HCT116 (cell line): Measurements from ENCODE around the gene OSBPL10.

ENCODE experiments used
- CEBPB ChIP-seq: IDR thresholded peaks from 2 replicates; pipeline ENCODE4 v1.6.1; 2012; ENCODE audit warnings: low read depth
- CTCF ChIP-seq, 3 experiments: fragments of 200-600 bp in 1 of 3; sonication (generic) in 1 of 3; IDR thresholded peaks in 2 of 3; conservative IDR thresholded peaks in 1 of 3; 2 replicates each; pipeline ENCODE4 v1.5.1; 2012 to 2017; ENCODE audit warnings: low read depth in 2 of 3, low read length in 2 of 3, antibody characterized with exemption in 1 of 3, borderline replicate concordance in 1 of 3, control low read depth in 1 of 3, mild to moderate bottlenecking in 1 of 3, mixed read lengths in 1 of 3, mixed run types in 1 of 3, moderate library complexity in 1 of 3; ENCODE audit not compliant: insufficient read depth in 1 of 3
- ELF1 ChIP-seq: IDR thresholded peaks from 2 replicates; pipeline ENCODE4 v1.6.1; 2012; ENCODE audit warnings: low read depth, borderline replicate concordance
- MAX ChIP-seq: IDR thresholded peaks from 2 replicates; pipeline ENCODE4 v1.6.1; 2012
- POLR2A ChIP-seq: IDR thresholded peaks from 2 replicates; pipeline ENCODE4 v1.7.0; 2011; ENCODE audit warnings: borderline replicate concordance; ENCODE audit not compliant: insufficient read depth, insufficient read length; ENCODE audit errors: extremely low read depth
- POLR2AphosphoS5 ChIP-seq: IDR thresholded peaks from 2 replicates; pipeline ENCODE4 v1.6.1; 2011; ENCODE audit warnings: mild to moderate bottlenecking, low read depth, low read length, moderate library complexity
- SP1 ChIP-seq: IDR thresholded peaks from 2 replicates; pipeline ENCODE4 v1.6.1; 2012; ENCODE audit warnings: low read depth
- YY1 ChIP-seq: IDR thresholded peaks from 2 replicates; pipeline ENCODE4 v1.6.1; 2011; ENCODE audit warnings: low read length, low read depth, moderate library complexity, mild to moderate bottlenecking; ENCODE audit not compliant: insufficient replicate concordance; ENCODE audit errors: extremely low read depth
- ZFX ChIP-seq: fragments of 450-650 bp; IDR thresholded peaks from 2 replicates; pipeline ENCODE4 v1.6.1; 2017
- ZNF274 ChIP-seq: fragments of 200-500 bp; sonication (Bioruptor generic); IDR thresholded peaks from 2 replicates; pipeline ENCODE4 v1.6.1; 2014; ENCODE audit warnings: mild to moderate bottlenecking, low read depth, low read length, inconsistent platforms
- TF ChIP-seq, protein P1 (sequence below): IDR thresholded peaks from 2 replicates; pipeline ENCODE4 v1.6.1; 2012
- TF ChIP-seq, protein P2 (sequence below): IDR thresholded peaks from 2 replicates; pipeline ENCODE4 v1.6.1; 2012; ENCODE audit warnings: low read depth

- TF ChIP-seq ELF1 (no peak), ZFX (no peak), CTCF (IDR thresholded peaks at IDR 0.05 in 2 of 3, conservative IDR thresholded peaks at IDR 0.05 in 1 of 3; ENCODE audit: borderline replicate concordance in 1 of 3, insufficient read depth in 1 of 3, low read depth in 2 of 3, low read length in 2 of 3) (no peak), MAX (no peak), CEBPB (no peak), POLR2AphosphoS5 (no peak), YY1 (no peak), SP1 (no peak), POLR2A (no peak), ZNF274 (no peak)
- TF ChIP-seq, protein P1, sequence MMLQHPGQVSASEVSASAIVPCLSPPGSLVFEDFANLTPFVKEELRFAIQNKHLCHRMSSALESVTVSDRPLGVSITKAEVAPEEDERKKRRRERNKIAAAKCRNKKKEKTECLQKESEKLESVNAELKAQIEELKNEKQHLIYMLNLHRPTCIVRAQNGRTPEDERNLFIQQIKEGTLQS: no peak
- TF ChIP-seq, protein P2, sequence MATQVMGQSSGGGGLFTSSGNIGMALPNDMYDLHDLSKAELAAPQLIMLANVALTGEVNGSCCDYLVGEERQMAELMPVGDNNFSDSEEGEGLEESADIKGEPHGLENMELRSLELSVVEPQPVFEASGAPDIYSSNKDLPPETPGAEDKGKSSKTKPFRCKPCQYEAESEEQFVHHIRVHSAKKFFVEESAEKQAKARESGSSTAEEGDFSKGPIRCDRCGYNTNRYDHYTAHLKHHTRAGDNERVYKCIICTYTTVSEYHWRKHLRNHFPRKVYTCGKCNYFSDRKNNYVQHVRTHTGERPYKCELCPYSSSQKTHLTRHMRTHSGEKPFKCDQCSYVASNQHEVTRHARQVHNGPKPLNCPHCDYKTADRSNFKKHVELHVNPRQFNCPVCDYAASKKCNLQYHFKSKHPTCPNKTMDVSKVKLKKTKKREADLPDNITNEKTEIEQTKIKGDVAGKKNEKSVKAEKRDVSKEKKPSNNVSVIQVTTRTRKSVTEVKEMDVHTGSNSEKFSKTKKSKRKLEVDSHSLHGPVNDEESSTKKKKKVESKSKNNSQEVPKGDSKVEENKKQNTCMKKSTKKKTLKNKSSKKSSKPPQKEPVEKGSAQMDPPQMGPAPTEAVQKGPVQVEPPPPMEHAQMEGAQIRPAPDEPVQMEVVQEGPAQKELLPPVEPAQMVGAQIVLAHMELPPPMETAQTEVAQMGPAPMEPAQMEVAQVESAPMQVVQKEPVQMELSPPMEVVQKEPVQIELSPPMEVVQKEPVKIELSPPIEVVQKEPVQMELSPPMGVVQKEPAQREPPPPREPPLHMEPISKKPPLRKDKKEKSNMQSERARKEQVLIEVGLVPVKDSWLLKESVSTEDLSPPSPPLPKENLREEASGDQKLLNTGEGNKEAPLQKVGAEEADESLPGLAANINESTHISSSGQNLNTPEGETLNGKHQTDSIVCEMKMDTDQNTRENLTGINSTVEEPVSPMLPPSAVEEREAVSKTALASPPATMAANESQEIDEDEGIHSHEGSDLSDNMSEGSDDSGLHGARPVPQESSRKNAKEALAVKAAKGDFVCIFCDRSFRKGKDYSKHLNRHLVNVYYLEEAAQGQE: no peak
These were observed 255.1 kb downstream of the OSBPL10 start for GRCh38 chr3:31725976-31726375.
